NCI-H1048 (cell line): ENCODE measurements around the gene KRTAP3-1.
"Not testable (repeated sequence)": the region's sequence is repeated elsewhere in the genome, so short reads cannot be mapped to it uniquely, and the experiment has no call there.

Source experiments
- DNase-seq: peaks from one replicate; lab custom pipeline; 2025; lab: John Stamatoyannopoulos, UW

The KRTAP3-1 gene

GRCh38 chr17:41008811-41009210, at the start of gene KRTAP3-1:
TSS of gene KRTAP3-1 (minus strand) at chr17:41009128. CDS start at chr17:41009074, 54 bp downstream.
- no peak for DNase-seq

- no peak for DNase-seq
These were observed 48.6 kb upstream of the KRTAP3-1 start for GRCh38 chr17:41057547-41057946.

GRCh38 chr17:41055130-41055529, 46.2 kb upstream of the KRTAP3-1 start, which contains the start of gene KRTAP2-2:
TSS of gene KRTAP2-2 (minus strand) at chr17:41055230. CDS start at chr17:41055211, 19 bp downstream.
- DNase-seq: not testable (repeated sequence)

GRCh38 chr17:41054556-41054955, 45.6 kb upstream of the KRTAP3-1 start:
- not testable (repeated sequence) for DNase-seq

- no peak for DNase-seq
These were observed 45.1 kb upstream of the KRTAP3-1 start for GRCh38 chr17:41054025-41054424.

GRCh38 chr17:41052566-41052965, 43.6 kb upstream of the KRTAP3-1 start:
- no peak for DNase-seq

GRCh38 chr17:41049110-41049509, 40.2 kb upstream of the KRTAP3-1 start:
- DNase-seq: no peak

GRCh38 chr17:41048441-41048840, 39.5 kb upstream of the KRTAP3-1 start:
- no peak for DNase-seq

GRCh38 chr17:41046735-41047465, 38.0 kb upstream of the KRTAP3-1 start, which contains the start of gene KRTAP2-1:
TSS of gene KRTAP2-1 (minus strand) at chr17:41047316. CDS start at chr17:41047267, 49 bp downstream.
- DNase-seq: not testable (repeated sequence)

- no peak for DNase-seq
These were observed 34.0 kb upstream of the KRTAP3-1 start for GRCh38 chr17:41042953-41043352.

GRCh38 chr17:41040783-41041571, 32.0 kb upstream of the KRTAP3-1 start, which contains the start of gene KRTAP1-1:
TSS of gene KRTAP1-1 (minus strand) at chr17:41041450. CDS start at chr17:41041397, 53 bp downstream.
- DNase-seq: not testable (repeated sequence)

GRCh38 chr17:41037853-41038350, 29.0 kb upstream of the KRTAP3-1 start:
- DNase-seq: no peak

- not testable (repeated sequence) for DNase-seq
These were observed 25.5 kb upstream of the KRTAP3-1 start, which contains the start of gene KRTAP1-3 for GRCh38 chr17:41034346-41034935. TSS of gene KRTAP1-3 (minus strand) at chr17:41034874. CDS start at chr17:41034821, 53 bp downstream.

GRCh38 chr17:41029633-41030245, 20.8 kb upstream of the KRTAP3-1 start, which contains the start of gene KRTAP1-4:
TSS of gene KRTAP1-4 (minus strand) at chr17:41030195. CDS start at chr17:41030078, 117 bp downstream.
- DNase-seq: no peak

GRCh38 chr17:41026715-41027471, 18.0 kb upstream of the KRTAP3-1 start, which contains the start of gene KRTAP1-5:
TSS of gene KRTAP1-5 (minus strand) at chr17:41027208. CDS start at chr17:41027155, 53 bp downstream.
- DNase-seq: no peak

GRCh38 chr17:41024697-41025096, 15.8 kb upstream of the KRTAP3-1 start:
- DNase-seq: no peak

- no peak for DNase-seq
These were observed 11.4 kb upstream of the KRTAP3-1 start for GRCh38 chr17:41020336-41020735.

GRCh38 chr17:41019415-41019814, 10.5 kb upstream of the KRTAP3-1 start:
- DNase-seq: no peak

GRCh38 chr17:41018541-41018940, 9.6 kb upstream of the KRTAP3-1 start:
- no peak for DNase-seq

GRCh38 chr17:41016578-41017215, 7.8 kb upstream of the KRTAP3-1 start:
- DNase-seq: no peak
